ENCODE data around the gene SLC9A3.
"Not testable (repeated sequence)": the region's sequence is repeated elsewhere in the genome, so short reads cannot be mapped to it uniquely, and the experiment has no call there.

The SLC9A3 gene

GRCh38 chr5:524234-524972 lies at the start of gene SLC9A3:
Gene SLC9A3 (minus strand): TSS chr5:524449.
- no peak for DNase-seq (ENCODE audit: low read depth)

- DNase-seq (ENCODE audit: low read depth), result no peak
Observed at GRCh38 chr5:573976-574375, 49.7 kb upstream of the SLC9A3 start.

- no peak for DNase-seq (ENCODE audit: low read depth)
Observed at GRCh38 chr5:573206-573605, 49.0 kb upstream of the SLC9A3 start.

GRCh38 chr5:572398-573019 lies 48.3 kb upstream of the SLC9A3 start:
- DNase-seq (ENCODE audit: low read depth), result no peak

GRCh38 chr5:571791-572190 lies 47.5 kb upstream of the SLC9A3 start:
- DNase-seq (ENCODE audit: low read depth), result no peak

- no peak for DNase-seq (ENCODE audit: low read depth)
Observed at GRCh38 chr5:570886-571285, 46.6 kb upstream of the SLC9A3 start.

GRCh38 chr5:570446-570845 lies 46.2 kb upstream of the SLC9A3 start:
- DNase-seq (ENCODE audit: low read depth), result no peak

GRCh38 chr5:569868-570361 lies 45.7 kb upstream of the SLC9A3 start:
- DNase-seq (ENCODE audit: low read depth), result no peak

- no peak for DNase-seq (ENCODE audit: low read depth)
Observed at GRCh38 chr5:569358-569867, 45.2 kb upstream of the SLC9A3 start.

GRCh38 chr5:568809-569208 lies 44.6 kb upstream of the SLC9A3 start:
- no peak for DNase-seq (ENCODE audit: low read depth)

- DNase-seq (ENCODE audit: low read depth), result no peak
Observed at GRCh38 chr5:568061-568781, 44.0 kb upstream of the SLC9A3 start.

GRCh38 chr5:567664-568060 lies 43.4 kb upstream of the SLC9A3 start:
- DNase-seq (ENCODE audit: low read depth), result no peak

- no peak for DNase-seq (ENCODE audit: low read depth)
Observed at GRCh38 chr5:566636-567309, 42.5 kb upstream of the SLC9A3 start.

GRCh38 chr5:565782-566440 lies 41.7 kb upstream of the SLC9A3 start:
- DNase-seq (ENCODE audit: low read depth), result no peak

GRCh38 chr5:561408-561807 lies 37.2 kb upstream of the SLC9A3 start:
- no peak for DNase-seq (ENCODE audit: low read depth)

GRCh38 chr5:560792-561166 lies 36.5 kb upstream of the SLC9A3 start:
- DNase-seq (ENCODE audit: low read depth), result no peak

- no peak for DNase-seq (ENCODE audit: low read depth)
Observed at GRCh38 chr5:558871-559503, 34.7 kb upstream of the SLC9A3 start.

- DNase-seq (ENCODE audit: low read depth), result no peak
Observed at GRCh38 chr5:558326-558725, 34.1 kb upstream of the SLC9A3 start.

- DNase-seq (ENCODE audit: low read depth), result not testable (repeated sequence)
Observed at GRCh38 chr5:557917-558316, 33.7 kb upstream of the SLC9A3 start.

GRCh38 chr5:556909-557441 lies 32.7 kb upstream of the SLC9A3 start:
- no peak for DNase-seq (ENCODE audit: low read depth)

GRCh38 chr5:555058-555623 lies 30.9 kb upstream of the SLC9A3 start:
- no peak for DNase-seq (ENCODE audit: low read depth)
